NB4 (cell line): ENCODE data around the gene KRTAP10-2.
A peak's percentile ranks its signal among the peaks of the same experiment; 100 is the strongest.

Experiments used
- DNase-seq: peaks from one replicate; pipeline ENCODE4 v3.0.0; 2010; ENCODE audit warnings: low read depth
- H3K4me3 ChIP-seq: one replicate; pipeline ENCODE4 v1.5.1; 2011; ENCODE audit warnings: mild to moderate bottlenecking, low read depth, low read length, moderate library complexity
- MYC ChIP-seq: IDR thresholded peaks from 2 replicates; pipeline ENCODE4 v1.6.1; 2011; ENCODE audit warnings: low read depth, low read length
- POLR2A ChIP-seq: IDR thresholded peaks from 2 replicates; pipeline ENCODE4 v1.6.1; 2011; ENCODE audit warnings: mild to moderate bottlenecking; ENCODE audit not compliant: insufficient read length; ENCODE audit errors: extremely low read depth
- TF ChIP-seq, protein P1 (sequence below): IDR thresholded peaks from 2 replicates; pipeline ENCODE4 v1.6.1; 2011; ENCODE audit warnings: low read depth, low read length
- TF ChIP-seq, protein P2 (sequence below): IDR thresholded peaks from one replicate; pipeline ENCODE4 v1.5.1; 2012; ENCODE audit warnings: low read depth, low read length

The KRTAP10-2 gene

DNA sequence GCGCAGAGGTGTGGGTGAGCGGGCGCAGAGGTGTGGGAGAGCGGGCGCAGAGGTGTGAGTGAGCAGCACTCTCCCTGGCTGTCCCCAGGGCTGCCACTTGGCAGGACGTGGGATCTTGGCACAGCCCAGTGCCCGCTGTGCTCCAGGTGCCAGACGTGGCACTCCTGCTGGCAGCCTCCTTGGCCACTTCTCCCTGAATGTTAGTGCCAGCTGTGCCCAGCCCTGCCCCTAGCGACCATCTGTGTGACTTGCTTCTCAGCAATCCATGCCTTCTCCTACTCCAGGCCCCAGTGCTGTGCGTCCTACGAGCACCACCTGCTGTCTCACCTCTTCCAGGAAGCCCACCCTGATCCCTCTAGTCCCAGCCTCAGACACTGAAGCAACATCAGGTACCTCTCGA is 41.8 kb downstream of the KRTAP10-2 start:
- peak; percentile 35 for DNase-seq
- H3K4me3 ChIP-seq, result no peak overlapping the region
- TF ChIP-seq POLR2A (no peak), MYC (no peak)
- TF ChIP-seq, protein P1, sequence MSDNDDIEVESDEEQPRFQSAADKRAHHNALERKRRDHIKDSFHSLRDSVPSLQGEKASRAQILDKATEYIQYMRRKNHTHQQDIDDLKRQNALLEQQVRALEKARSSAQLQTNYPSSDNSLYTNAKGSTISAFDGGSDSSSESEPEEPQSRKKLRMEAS, result no peak
- TF ChIP-seq, protein P2, sequence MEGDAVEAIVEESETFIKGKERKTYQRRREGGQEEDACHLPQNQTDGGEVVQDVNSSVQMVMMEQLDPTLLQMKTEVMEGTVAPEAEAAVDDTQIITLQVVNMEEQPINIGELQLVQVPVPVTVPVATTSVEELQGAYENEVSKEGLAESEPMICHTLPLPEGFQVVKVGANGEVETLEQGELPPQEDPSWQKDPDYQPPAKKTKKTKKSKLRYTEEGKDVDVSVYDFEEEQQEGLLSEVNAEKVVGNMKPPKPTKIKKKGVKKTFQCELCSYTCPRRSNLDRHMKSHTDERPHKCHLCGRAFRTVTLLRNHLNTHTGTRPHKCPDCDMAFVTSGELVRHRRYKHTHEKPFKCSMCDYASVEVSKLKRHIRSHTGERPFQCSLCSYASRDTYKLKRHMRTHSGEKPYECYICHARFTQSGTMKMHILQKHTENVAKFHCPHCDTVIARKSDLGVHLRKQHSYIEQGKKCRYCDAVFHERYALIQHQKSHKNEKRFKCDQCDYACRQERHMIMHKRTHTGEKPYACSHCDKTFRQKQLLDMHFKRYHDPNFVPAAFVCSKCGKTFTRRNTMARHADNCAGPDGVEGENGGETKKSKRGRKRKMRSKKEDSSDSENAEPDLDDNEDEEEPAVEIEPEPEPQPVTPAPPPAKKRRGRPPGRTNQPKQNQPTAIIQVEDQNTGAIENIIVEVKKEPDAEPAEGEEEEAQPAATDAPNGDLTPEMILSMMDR, result no peak

DNA sequence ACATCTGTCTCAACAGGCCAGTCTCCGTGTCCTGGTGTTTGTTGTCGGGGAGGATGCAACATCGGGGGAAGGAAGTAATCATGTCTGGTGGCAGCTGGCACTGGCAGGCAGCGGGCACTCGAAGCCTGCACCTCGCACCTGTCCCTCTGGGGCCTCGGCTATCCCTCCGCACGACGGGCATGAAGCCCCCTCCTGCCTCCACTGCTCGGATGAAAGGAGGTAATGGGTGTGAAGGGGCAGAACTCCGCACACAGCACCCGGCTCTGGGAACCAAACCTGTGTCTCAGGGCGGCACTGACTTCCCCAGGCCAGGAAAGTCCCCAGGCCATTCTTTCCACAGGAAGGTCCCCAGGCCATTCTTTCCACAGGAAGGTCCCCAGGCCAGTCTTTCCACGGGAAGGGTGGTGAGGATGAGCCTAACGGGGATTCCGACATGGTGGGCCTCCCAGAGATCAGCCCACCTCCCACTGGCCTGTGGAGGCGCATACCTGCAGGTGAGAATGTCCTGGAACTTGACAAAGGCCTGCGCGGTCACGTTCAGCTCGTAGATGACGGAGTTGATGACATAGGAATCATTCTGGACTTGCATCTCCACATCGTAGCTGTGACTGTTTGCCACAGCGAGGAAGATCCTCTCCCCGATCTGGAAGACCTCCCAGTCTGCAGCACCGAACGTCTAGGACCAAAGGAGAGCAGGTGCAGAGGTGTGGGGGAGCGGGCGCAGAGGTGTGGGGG is 42.4 kb downstream of the KRTAP10-2 start:
- no peak overlapping the region for H3K4me3 ChIP-seq
- TF ChIP-seq MYC, result no peak
- TF ChIP-seq, protein P1, result no peak
- TF ChIP-seq, protein P2, result no peak
- no peak for TF ChIP-seq POLR2A
- DNase-seq, result no peak

DNA sequence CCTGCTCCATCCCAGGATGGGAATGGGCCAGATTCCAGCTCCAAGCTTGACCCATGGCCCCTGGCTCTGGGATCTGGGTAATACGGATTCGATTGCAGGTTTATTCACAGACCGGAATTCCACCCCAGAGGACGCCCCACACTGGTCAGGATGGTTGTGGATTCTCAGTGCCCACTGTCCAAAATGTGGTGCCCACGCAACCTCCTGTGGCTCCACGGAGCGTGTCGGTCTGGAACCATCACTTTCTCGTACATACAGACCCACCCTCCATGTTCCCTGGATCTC is 42.9 kb downstream of the KRTAP10-2 start:
- TF ChIP-seq, protein P1, result no peak
- TF ChIP-seq POLR2A, result no peak
- TF ChIP-seq MYC, result no peak
- TF ChIP-seq, protein P2, result no peak
- DNase-seq, result no peak
- H3K4me3 ChIP-seq, result no peak overlapping the region

DNA sequence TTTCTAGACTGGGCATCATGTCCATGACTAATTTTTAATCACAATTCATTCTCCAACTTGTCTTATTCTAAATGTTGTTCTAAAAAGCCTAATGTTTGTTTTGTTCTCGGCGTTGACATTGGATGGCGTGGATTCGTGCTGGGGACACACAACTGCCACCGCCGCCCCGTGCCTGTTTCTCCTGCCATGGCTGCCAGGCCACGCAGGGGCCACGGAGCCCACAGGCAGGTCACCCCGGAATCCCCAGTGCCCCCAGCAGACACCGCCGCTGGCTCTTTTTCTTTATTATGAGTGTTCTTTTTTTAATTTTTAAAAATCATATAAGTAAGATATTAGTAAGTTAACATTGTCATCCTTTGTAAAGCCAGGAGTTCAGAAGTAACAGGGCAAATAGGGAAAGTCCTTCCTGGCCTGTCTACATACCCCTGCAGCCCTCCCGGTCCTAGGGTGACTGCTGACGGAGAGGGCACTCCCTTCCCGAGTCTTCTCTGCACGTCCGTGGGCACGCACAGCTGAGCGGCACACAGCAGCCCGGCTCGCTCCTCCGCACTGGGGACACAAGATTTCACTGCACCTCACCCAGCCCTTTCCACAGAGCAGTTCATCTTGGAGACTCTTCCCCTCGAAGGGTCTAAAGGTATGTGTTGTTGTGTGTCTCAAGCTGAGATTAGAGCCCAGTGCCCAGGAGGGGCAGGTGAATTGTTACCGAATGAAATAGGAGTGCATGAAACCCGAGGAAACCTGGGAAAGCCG is 43.5 kb downstream of the KRTAP10-2 start:
- H3K4me3 ChIP-seq, result no peak overlapping the region
- TF ChIP-seq, protein P1, result no peak
- TF ChIP-seq MYC, result no peak
- no peak for DNase-seq

DNA sequence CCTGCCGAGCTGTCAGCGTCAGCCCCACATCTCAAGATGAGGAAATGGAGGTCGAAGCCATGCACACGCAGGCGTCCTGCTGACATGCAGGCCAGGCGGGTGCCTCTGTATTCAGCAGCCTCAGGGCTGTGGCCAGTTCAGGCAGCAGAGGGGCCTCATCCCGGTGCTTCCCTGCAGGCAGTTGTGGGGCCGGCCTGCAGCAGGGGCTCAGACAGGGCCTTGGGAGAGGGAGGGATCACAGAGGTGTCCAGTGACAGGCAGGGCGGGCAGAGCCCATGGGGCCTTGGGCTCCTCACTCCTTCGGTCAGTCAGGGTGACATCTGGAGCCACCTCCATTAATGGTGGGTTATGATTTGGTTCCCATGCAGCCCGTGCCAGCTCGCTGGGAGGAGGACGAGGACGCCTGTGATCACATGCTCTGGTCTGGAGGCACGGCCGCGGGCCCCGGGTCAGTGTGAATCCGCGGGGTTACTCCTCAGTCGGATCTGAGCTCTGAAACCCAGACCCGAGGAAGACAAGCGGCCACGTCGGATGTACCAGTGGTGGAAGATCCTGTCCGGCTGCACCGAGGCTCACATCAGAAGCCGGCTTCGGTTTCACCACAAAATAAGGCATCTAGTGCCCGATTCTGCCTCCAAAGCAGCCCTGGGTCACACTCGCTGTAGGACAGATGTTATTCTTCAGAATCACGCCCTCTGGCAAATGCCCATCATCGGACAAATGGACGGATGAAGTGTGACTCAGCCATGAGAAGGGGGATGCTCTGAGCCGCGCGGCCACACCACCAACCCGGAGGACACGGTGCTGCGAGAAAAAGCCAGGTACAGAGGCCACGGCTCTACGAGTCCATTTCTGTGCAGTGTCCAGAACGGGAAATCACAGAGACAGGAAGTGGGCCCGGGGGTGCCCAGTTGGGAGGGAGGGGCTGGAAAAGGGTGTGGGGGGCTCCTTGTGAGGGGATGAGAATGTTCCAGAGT is 44.7 kb downstream of the KRTAP10-2 start:
- TF ChIP-seq MYC (no peak), POLR2A (no peak)
- TF ChIP-seq, protein P2, result no peak
- TF ChIP-seq, protein P1, result no peak
- DNase-seq, result no peak
- H3K4me3 ChIP-seq, result no peak overlapping the region
